H1 (cell line): ENCODE data around the gene RBM17.

ENCODE experiments used
- BACH1 ChIP-seq: IDR thresholded peaks from 2 replicates; pipeline ENCODE4 v1.6.1; 2012; ENCODE audit warnings: low read length, improper control_type of control experiment
- CHD1 ChIP-seq: IDR thresholded peaks from 2 replicates; pipeline ENCODE4 v1.6.1; 2012; ENCODE audit warnings: low read depth, low read length, improper control_type of control experiment
- HDAC2 ChIP-seq, 2 experiments: fragments of 300-600 bp in 1 of 2; sonication (generic) in 1 of 2; IDR thresholded peaks; 2 replicates each; pipeline ENCODE4 v1.6.1; 2011 to 2012; ENCODE audit warnings: low read depth in 2 of 2, low read length in 2 of 2, mild to moderate bottlenecking in 2 of 2, moderate library complexity in 2 of 2, borderline replicate concordance in 1 of 2, inconsistent platforms in 1 of 2
- MAX ChIP-seq: IDR thresholded peaks from 2 replicates; pipeline ENCODE4 v1.6.1; 2012; ENCODE audit warnings: inconsistent platforms
- POLR2AphosphoS5 ChIP-seq: IDR thresholded peaks from 2 replicates; pipeline ENCODE4 v1.6.1; 2011; ENCODE audit warnings: low read depth, low read length
- TBP ChIP-seq: IDR thresholded peaks from 2 replicates; pipeline ENCODE4 v1.6.1; 2011; ENCODE audit warnings: low read depth, low read length, improper control_type of control experiment
- ZNF274 ChIP-seq: IDR thresholded peaks from 2 replicates; pipeline ENCODE4 v1.7.0; 2012; ENCODE audit warnings: low read length, borderline replicate concordance; ENCODE audit errors: extremely low read depth

DNA sequence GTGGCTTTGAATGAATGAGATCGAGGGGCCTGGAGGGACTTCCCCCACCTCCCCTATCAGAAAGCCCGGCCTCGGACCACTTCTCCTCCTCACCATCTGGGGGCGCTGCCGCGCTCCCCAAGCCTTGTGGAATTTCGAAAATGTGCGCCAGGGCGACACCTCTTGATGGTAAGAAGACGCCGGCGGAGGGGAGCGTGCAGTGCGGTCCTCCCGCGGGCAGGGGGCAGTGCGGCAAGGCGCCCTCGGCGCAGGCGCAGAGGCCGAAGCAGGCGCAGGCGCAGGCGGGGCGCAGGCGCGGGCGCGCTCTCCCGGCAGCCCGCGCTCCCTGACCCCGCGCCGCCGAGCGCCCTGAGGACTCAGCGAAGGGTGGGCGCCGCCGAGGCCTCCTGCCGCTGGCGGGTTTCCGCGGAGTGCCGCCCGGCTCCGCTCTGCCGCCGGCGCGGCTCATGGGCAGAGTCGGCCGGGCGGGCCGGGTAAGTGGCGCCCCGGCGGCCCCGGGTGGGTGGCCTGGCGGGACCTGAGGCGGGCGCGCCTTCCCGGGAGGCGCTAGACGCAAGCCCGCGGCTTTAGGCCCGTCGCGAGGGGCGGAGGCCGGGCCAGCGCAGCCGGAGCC is at the start of gene RBM17:
- peak in 1 of 2 experiments; percentile 63; a peak in 1 of 4 replicates for TF ChIP-seq HDAC2 (IDR thresholded peaks at IDR 0.05; ENCODE audit: borderline replicate concordance in 1 of 2, low read depth in 2 of 2, low read length in 2 of 2)
- TF ChIP-seq POLR2AphosphoS5: no peak; the same call in 1 of the 2 replicates
- TF ChIP-seq MAX: peak; percentile 70
- TF ChIP-seq BACH1: no peak
- TF ChIP-seq CHD1: no peak
- TF ChIP-seq TBP: 0 out of 2 replicates have a peak, but pooled peaks have one; percentile 35
- no peak for TF ChIP-seq ZNF274
